DND-41 (cell line): ENCODE measurements around the gene TP73.

ENCODE experiments used
- ATAC-seq: fragments of 200-7000 bp; cut with Tn5 transposase; 3 replicates; pipeline ENCODE4 v1.9.1; 2021; ENCODE audit warnings: low read depth; ENCODE audit not compliant: insufficient read depth
- DNase-seq: peaks from one replicate; pipeline ENCODE4 v3.0.0-alpha.2; 2020
- H2AFZ ChIP-seq: 2 replicates; pipeline ENCODE4 v1.6.0; 2012; ENCODE audit warnings: low read depth, low read length
- H3K27ac ChIP-seq: 2 replicates; pipeline ENCODE4 v1.5.1; 2012; ENCODE audit warnings: low read length, inconsistent platforms
- H3K27me3 ChIP-seq: fragments of 200-600 bp; sonication (generic); 2 replicates; pipeline ENCODE4 v1.6.0; 2012; ENCODE audit warnings: low read length, mild to moderate bottlenecking, inconsistent platforms; ENCODE audit not compliant: insufficient read depth, poor library complexity
- H3K36me3 ChIP-seq: 2 replicates; pipeline ENCODE4 v1.5.1; 2012; ENCODE audit warnings: low read length, inconsistent platforms; ENCODE audit not compliant: insufficient read depth
- H3K4me1 ChIP-seq: 2 replicates; pipeline ENCODE4 v1.5.1; 2012; ENCODE audit warnings: mild to moderate bottlenecking, low read length; ENCODE audit not compliant: insufficient read depth
- H3K4me2 ChIP-seq: 2 replicates; pipeline ENCODE4 v1.6.0; 2012; ENCODE audit warnings: mild to moderate bottlenecking, moderate library complexity, low read length, inconsistent platforms; ENCODE audit not compliant: insufficient read depth
- H3K4me3 ChIP-seq, 2 experiments: fragments of 200-600 bp in 1 of 2; shearing (Covaris generic) in 1 of 2; 2 replicates each; pipeline ENCODE4 v1.5.1; 2012 to 2016; ENCODE audit warnings: inconsistent platforms in 2 of 2, low read length in 2 of 2, mild to moderate bottlenecking in 2 of 2, low read depth in 1 of 2, moderate library complexity in 1 of 2
- H3K79me2 ChIP-seq: 2 replicates; pipeline ENCODE4 v1.6.0; 2012; ENCODE audit warnings: low read length, inconsistent platforms; ENCODE audit not compliant: insufficient read depth
- H3K9ac ChIP-seq: 2 replicates; pipeline ENCODE4 v1.6.0; 2012; ENCODE audit warnings: low read depth, mild to moderate bottlenecking, inconsistent platforms, low read length, moderate library complexity
- H3K9me3 ChIP-seq: 2 replicates; pipeline ENCODE4 v1.5.1; 2012; ENCODE audit warnings: low read length, moderate library complexity, mild to moderate bottlenecking, inconsistent platforms; ENCODE audit not compliant: insufficient read depth, severe bottlenecking
- H4K20me1 ChIP-seq: 2 replicates; pipeline ENCODE4 v1.6.0; 2012; ENCODE audit warnings: low read length; ENCODE audit not compliant: insufficient read depth
- EZH2 ChIP-seq: IDR thresholded peaks from 3 replicates; pipeline ENCODE4 v1.6.1; 2012; ENCODE audit warnings: borderline replicate concordance, low read depth, mild to moderate bottlenecking, moderate library complexity, low read length, inconsistent platforms; ENCODE audit not compliant: severe bottlenecking
- TF ChIP-seq, protein P1 (sequence below): IDR thresholded peaks from 2 replicates; pipeline ENCODE4 v1.5.1; 2012; ENCODE audit warnings: borderline replicate concordance, low read length, moderate library complexity, mild to moderate bottlenecking; ENCODE audit not compliant: poor library complexity, severe bottlenecking; ENCODE audit errors: extremely low read depth

The TP73 gene

DNA sequence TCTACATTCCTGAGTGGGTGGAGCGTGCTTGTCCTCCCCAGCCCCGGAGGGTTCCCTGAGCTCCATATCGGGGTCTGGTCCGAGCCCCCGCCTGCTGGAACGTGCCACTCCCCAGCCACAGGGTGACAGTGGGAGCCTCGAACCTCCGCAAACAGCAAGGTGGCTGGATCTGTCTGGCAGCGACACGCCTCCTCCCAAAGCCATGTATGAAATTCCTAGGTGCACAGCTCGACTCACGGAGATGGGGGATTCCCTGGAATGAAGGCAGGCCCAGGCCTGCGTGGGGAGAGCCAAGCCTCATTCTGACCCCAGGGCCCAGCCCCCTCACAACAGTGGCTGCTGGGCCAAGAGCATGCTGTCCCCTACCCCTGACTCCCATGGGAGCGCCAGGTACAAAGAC is 32.9 kb downstream of the TP73 start:
- no peak for DNase-seq
- H4K20me1 ChIP-seq = peaks cover 70% of the 10 kb centered on the region
- no peak for TF ChIP-seq EZH2
- no peaks in the 10 kb centered on the region for H3K27me3 ChIP-seq
- H3K36me3 ChIP-seq = peaks cover 32% of the 10 kb centered on the region
- H2AFZ ChIP-seq = no peak overlapping the region
- no peak overlapping the region for H3K27ac ChIP-seq
- H3K79me2 ChIP-seq = peaks cover 9% of the 10 kb centered on the region
- H3K9ac ChIP-seq = no peak overlapping the region
- H3K4me3 ChIP-seq = no peak overlapping the region
- no peaks in the 10 kb centered on the region for H3K4me1 ChIP-seq
- no peak for ATAC-seq
- no peaks in the 10 kb centered on the region for H3K9me3 ChIP-seq
- no peak overlapping the region for H3K4me2 ChIP-seq

DNA sequence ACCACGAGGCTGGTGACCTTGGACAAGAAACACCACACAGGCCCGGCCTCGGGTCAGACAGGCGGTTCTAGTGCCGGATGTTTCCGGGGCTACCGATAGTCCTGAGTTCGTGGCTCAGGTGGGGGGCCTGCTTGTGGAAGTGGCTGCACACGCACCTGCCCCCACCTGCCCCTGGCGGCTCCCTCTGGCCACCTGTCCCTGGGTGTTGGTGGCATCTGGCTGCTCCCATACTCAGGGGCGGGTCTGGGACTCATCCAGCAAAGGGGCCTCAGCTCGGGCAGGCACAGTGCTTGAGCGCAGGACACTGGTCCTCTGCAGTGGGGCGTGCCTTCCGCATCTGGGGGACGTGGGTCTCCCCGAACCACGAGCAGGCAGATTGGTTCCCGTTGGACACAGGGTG is 33.6 kb downstream of the TP73 start:
- Histone ChIP-seq H3K27ac (no peak overlapping the region), H3K9ac (no peak overlapping the region), H3K4me3 (no peak overlapping the region), H3K4me1 (no peaks in the 10 kb centered on the region), H3K9me3 (no peaks in the 10 kb centered on the region), H2AFZ (no peak overlapping the region), H3K79me2 (peaks cover 5% of the 10 kb centered on the region), H4K20me1 (peaks cover 65% of the 10 kb centered on the region), H3K36me3 (peaks cover 32% of the 10 kb centered on the region), H3K27me3 (no peaks in the 10 kb centered on the region), H3K4me2 (no peak overlapping the region)
- ATAC-seq = no peak
- DNase-seq = no peak
- TF ChIP-seq, protein P1, sequence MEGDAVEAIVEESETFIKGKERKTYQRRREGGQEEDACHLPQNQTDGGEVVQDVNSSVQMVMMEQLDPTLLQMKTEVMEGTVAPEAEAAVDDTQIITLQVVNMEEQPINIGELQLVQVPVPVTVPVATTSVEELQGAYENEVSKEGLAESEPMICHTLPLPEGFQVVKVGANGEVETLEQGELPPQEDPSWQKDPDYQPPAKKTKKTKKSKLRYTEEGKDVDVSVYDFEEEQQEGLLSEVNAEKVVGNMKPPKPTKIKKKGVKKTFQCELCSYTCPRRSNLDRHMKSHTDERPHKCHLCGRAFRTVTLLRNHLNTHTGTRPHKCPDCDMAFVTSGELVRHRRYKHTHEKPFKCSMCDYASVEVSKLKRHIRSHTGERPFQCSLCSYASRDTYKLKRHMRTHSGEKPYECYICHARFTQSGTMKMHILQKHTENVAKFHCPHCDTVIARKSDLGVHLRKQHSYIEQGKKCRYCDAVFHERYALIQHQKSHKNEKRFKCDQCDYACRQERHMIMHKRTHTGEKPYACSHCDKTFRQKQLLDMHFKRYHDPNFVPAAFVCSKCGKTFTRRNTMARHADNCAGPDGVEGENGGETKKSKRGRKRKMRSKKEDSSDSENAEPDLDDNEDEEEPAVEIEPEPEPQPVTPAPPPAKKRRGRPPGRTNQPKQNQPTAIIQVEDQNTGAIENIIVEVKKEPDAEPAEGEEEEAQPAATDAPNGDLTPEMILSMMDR = no peak
- no peak for TF ChIP-seq EZH2

DNA sequence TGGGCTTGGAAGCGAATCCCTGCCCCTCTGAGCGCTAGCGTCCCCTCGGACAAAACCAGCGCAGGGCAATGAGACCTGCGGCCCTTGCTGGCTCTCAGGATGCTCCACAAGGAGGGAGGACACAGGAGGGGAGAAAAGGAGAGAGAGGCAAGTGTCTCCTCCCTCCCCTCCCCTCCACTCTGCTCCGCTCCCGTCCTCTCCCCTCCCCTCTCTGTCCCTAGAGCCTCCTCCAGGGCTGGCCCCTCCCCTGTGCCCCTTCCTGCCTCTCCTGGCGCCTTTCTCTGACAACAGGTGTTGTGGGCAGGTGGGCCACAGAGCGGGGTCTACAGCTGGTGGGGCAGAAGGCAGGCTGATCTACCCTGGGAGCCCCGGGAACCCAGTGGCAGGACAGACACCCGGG is 35.2 kb downstream of the TP73 start:
- Histone ChIP-seq H3K79me2 (no peaks in the 10 kb centered on the region), H3K9ac (no peak overlapping the region)
- 0 out of 3 replicates have a peak, but pooled peaks have one; percentile 25 for ATAC-seq

DNA sequence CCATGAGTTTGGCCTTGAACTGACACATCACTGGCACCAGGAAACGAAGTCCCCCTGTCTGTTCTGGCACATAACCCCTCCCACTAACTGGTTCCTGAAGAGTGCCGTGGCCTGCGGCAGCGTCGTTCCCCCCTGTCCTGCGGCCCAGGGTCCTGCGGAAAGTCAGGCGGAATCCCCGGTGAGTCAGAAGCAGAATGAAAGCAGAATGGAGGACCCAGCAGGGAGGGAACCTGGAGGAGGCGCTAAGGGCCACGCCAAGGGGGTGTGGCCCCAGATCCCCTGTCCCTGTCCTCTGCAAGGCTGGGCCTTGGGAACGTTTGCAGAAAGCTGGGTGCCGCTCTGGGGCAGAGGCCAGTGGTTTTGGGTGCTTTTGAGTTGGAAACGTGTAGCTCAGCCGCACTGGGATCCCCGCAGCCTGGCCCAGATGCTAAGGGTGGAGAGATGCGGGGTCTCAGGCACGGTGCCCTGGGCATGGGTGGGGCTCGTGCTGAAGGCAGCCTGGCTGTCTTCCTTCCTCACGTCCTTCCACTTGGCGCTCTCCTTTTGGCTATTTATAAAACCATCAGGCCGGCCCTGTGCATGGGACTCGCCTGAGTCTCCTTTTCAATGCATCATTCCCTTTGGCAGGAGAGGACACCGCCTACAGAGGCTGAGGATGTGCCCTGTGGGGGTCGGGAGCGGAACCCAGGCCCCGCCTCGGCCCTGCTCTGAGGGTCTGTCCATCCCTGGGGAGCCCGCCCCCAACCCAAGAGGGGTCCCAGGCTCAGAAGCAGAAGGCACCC is 36.2 kb downstream of the TP73 start:
- Histone ChIP-seq H3K36me3 (peaks cover 22% of the 10 kb centered on the region), H2AFZ (no peak overlapping the region), H3K27me3 (no peaks in the 10 kb centered on the region), H3K4me3 (no peak overlapping the region), H3K4me1 (no peaks in the 10 kb centered on the region), H3K4me2 (no peak overlapping the region), H3K79me2 (no peaks in the 10 kb centered on the region), H3K27ac (no peak overlapping the region), H3K9ac (no peak overlapping the region), H4K20me1 (peaks cover 58% of the 10 kb centered on the region), H3K9me3 (no peaks in the 10 kb centered on the region)
- no peak for TF ChIP-seq EZH2
- TF ChIP-seq, protein P1 = no peak
- DNase-seq = no peak
- no peak for ATAC-seq

More for the DNA sequence above, 35.2 kb downstream of the TP73 start:
- Histone ChIP-seq H3K4me3 (no peak overlapping the region), H2AFZ (no peak overlapping the region), H4K20me1 (peaks cover 63% of the 10 kb centered on the region), H3K4me2 (no peak overlapping the region), H3K9me3 (no peaks in the 10 kb centered on the region), H3K27me3 (no peaks in the 10 kb centered on the region), H3K36me3 (peaks cover 32% of the 10 kb centered on the region), H3K4me1 (no peaks in the 10 kb centered on the region), H3K27ac (no peak overlapping the region)
- peak; percentile 14 for DNase-seq
- no peak for TF ChIP-seq EZH2
- TF ChIP-seq, protein P1 = no peak
